Endometrial microvascular endothelial cells (primary cell): ENCODE measurements around the gene HAGHL. TPM values are rescaled to one million over a fixed set of nuclear protein-coding genes. Genes with fewer than 3 reads are reported as not detected.

Experiments used
- in situ Hi-C: cut with HindIII; loops from 2 replicates; pipeline ENCODE4 v1.10.0; 2017; ENCODE audit warnings: low sequenced_read_pairs, low pct_unique_long_range_greater_than_20kb; ENCODE audit errors: inconsistent ontology term
- total RNA-seq: library from RNA; depleted of rRNA; stranded (reverse); fragments of >200 nt; gene quantifications from one replicate; pipeline ENCODE4 v1.2.3, GENCODE V29; 2015; ENCODE audit errors: inconsistent ontology term

Gene HAGHL
- total RNA-seq, 1 donor from 2014 or later: not detected

DNA sequence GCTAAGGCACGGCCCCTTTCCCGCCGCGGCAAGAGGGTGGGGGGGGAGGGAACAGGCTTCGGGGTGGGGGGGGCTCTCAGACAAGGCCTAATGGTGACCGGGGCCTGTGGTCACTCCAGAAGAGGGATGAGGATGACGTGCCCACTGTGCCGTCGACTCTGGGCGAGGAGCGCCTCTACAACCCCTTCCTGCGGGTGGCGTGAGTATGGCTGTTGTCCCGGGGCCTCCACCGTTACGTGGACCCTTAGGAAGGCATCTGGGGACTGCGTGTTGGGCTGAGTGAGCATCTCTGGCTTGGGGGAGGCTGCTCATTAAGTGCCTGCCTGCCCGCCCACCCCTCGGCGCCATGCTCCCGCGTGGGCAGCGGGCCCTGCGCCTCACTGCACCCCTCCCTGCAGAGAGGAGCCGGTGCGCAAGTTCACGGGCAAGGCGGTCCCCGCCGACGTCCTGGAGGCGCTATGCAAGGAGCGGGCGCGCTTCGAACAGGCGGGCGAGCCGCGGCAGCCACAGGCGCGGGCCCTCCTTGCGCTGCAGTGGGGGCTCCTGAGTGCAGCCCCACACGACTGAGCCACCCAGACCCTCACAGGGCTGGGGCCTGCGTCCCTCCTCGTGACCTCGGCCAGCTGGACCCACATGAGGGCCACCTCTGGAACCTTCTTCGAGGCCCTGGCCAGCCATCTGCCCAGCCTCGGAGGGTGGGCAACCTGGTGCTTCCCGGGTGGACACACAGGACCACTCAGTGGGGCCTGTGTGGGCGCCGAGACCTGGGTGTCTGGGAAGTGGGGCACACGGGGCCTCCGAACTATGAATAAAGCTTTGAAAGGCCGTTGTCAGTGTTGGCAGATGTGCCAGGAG lies 2.2 kb downstream of the HAGHL start:
- in situ Hi-C loops: no loop called here

DNA sequence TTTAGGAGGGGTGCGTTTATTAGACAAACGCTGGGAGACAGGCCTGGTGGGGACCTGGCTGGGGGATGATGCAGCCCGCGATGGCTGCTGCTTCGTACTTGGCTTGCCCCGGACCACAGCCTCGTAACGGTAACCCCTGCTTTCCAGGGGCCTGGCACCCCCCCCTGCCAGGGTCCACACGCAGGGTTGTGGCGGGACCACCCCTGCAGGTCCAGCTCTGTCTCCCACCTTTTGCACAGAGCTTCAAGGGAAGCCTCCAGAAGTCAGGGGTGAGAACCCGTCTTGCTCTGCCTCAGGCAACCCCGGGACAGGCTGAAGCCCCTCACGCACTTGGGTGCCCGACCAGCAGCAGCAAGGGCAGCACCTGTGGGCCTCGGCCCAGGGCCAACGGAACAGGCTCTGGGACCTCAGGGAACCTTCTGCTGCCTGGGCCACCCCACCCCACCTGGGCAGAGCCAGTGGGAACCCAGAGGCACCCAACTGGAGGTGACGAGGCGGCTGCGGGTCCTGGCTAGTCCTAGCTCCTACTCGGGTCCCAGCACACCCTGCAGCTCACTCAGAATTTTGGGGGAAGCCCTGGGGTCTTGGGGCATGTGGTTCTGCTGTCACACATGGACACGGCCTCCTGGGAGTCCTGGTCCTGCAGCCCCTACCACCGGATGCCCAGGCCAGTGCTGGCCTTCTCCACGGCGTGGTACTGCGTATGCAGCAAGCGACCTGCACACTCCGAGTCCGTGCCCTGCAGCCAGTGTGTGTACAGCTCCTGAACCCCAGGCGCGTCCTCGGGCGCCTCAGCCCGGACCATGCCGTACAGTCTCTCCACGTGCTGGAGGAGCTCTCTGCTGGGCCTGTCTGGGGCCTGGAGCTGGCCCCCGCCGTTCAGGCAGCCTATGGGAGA lies 3.1 kb downstream of the HAGHL start:
- in situ Hi-C loops: no loop called here

DNA sequence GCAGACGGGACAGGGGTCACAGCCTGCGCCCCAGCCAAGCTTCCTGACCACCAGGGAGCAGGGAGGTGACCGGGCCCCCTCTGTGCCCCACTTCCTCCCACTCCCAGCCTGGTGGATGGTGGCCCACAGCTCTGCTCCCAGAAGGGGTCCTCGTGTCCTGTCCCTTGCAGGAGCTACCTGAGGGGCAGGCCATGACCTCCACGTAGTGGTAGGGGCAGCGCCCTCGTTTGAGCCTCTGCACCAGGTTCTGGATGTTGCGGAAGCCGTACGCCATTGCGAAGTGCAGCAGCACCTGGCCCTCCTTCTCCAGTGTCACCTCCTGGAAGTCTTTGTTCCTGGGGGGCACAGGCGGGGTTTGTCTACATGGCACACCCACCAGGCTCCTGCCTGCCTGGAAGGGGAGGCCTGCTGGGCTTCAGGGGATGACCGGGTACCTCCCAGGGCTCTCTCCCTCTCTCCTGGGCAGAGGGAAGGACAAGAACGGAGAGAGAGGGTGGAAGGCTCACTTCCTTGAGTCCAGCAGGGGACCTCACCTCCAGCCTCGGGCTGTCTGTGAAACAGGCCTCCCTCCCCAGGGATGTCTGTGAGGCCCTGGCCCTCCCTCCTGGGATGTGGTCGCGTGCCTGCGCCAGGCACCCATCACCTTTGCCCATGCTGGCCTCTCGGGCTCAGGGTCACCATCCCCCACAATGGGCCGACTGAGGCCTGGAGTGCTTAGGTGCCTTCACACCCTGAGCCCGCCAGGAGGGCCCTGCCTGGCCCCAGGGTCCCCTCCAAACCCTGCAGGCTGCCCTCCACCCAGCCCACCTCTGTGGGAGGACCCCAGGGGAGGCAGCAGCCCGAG lies 4.0 kb downstream of the HAGHL start:
- in situ Hi-C loops: no loop called here

DNA sequence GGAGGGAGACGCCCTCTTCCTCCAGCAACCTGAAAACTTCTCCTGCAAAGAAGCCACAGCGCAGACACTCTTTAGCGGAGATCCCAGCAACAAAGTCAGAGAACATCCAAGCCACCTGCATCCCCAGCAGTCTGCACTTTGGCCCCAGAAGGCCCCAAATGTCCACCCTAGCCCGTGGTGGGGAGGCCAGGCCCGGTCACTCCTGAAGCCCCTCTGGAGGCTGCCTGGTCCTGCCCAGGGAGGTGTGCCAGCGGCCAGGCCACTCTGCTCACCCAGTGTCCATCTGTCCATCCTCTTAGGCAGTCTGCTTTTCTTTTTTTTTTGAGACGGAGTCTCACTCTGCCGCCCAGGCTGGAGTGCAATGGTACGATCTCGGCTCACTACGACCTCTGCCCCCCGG lies 5.4 kb downstream of the HAGHL start:
- in situ Hi-C loops: no loop called here

DNA sequence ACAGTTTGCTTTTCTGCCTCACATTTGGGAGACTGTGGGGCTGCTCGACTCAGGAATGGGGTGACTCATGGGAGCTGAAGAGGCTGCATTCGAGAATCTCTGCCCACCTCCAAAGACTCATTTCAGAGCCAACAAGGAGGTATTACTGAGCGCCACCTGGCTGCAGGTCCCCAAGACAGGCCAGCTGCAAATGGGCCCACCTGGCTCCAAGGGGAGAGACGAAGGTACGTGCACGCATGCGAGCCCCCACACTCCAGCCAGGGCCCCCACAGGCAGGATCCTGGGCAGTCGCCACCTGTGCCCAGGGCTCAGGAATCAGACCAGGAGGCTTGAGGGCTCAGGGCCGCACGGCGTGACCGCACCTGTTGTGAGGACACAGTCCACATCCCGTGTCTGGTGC lies 6.0 kb downstream of the HAGHL start:
- in situ Hi-C loops: no loop called here

DNA sequence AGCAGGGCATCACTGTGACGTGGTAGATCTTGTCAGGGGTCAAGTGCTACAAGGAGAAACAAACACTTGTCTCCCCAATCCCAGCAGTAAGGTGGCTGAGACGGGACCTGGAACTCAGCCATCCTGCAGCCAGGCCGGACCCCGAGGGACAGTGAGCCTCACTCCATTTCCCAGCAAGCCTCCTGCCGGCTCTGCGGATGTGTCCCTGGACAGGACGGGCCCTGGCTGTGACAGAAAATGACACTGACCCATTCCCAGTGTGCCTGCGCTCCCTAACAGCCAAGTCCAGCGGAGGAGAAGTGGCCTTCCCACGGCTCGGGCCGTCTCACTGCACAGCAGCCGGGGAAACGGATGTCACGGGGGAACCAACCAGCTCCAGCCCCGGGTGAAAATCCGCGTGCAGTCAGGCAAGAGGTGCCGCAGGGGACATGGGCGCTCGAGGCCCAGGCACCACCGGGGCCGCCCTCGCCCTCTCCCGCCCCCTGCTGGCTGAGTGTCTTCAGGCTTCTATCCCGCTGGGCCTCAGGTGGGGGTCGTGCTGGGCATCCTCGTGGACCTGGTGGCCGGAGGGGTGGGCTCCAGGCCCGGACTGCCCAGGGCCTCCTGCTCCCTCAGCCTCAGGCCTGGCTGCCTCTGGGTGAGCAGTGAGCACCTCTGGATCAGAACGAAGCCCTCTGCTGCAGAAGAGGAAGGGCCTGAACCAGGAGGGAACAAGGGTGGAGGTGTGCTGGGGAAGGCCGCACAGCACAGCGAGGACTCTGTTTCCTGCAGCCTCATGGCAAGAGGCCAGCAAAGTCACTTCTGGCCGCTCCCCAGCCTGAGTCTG lies 6.7 kb downstream of the HAGHL start:
- in situ Hi-C loops: no loop called here

DNA sequence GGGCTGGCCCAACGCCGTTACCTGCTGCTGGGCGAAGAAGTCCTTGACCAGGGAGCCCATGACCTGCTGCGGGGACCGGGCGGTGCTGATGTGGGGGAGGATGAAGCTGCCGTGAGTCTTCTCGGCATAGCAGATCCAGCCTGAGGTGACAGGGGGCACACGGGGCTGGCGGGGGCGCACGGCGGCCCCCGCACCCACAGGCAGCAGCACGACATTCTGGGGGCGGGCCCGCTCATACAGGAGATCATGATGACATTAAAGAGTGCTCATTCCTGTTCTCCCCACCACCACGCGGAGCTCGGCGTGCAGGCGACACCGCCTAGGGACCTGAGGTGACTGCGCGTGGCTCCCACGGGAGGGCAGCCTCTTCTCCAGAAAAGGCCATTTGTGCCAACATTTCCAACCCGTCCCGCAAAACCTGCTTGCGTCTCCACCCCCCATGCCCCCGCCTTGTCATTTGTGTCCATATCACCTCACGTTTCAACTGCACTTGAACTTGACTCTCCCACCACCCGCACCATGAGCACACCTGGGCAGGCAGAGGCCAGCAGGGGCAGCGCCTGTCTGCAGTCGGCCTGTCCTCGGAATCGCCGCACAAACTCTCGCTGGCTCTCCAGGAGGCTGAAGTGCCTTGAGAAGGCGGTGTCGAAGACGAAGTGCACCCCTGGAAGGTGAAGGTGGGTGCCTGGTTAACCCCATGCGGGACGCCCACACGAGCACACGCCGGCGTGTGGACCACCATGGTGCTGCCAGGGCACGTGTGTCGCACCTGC lies 7.5 kb downstream of the HAGHL start:
- in situ Hi-C loops: no loop called here

DNA sequence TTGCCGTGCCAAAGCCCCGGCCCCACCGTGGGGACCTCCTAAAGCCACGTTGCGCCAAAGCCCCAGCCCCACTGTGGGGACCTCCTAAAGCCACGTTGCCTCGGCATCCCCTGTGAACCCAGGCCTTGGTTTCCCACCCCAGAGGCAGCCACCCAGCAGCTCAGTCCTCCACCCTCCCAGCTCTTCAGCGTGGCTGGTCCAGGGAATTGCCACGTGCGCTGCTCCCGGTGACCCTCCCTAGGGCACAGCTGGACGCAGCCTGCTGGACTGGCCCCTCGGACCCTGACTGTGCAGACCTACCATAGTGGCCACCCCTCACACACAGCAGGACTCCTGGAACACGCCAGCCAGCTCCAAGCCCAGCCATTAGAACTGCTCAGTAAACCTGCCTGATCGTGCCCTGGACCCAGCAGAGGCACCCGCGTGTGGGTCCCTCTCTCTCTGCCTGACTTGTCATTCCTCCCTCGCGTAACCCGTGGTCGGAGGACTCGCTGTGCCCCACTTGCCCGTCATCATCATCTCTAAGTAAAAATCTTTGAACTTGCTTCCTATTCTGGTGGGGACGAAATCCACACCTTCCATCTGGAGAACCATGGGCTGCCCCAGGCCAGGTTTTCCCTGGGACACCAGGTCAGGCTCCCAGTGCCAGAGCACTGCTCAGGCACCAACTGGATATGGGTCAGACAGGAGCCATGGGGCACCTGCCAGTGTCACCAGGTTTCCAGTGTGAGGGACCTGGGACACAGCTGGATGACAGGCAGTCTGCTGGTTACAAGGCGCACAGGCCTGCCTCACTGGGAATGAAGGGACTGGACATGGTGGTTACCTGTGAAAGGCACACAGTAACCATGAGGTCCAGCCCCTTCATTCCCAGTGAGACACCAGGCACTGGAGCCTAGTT lies 8.3 kb downstream of the HAGHL start:
- in situ Hi-C loops: no loop called here

DNA sequence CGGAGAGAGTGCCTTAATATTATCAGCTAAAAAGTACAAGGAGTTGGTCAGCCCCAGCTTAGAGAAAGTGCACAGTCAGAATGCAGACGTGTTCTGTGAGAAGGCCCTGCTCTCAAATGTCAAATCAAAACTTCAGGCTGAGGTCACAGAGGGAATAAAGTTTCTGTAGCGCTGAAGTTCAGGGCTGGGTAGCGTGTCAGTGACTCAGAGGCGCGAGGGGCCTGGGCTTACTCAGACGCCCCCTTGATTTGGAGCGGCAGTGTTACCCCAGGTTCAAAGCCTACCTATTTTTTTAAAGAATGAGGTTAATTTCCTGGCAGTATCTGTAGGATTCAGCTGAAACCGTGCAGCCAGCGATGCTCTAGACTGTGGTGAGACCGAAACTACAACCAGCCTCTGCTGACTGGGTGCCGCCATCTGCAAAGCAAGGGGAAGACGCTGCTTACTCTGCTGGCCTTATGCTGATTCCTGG lies 9.1 kb downstream of the HAGHL start:
- in situ Hi-C loops: no loop called here

DNA sequence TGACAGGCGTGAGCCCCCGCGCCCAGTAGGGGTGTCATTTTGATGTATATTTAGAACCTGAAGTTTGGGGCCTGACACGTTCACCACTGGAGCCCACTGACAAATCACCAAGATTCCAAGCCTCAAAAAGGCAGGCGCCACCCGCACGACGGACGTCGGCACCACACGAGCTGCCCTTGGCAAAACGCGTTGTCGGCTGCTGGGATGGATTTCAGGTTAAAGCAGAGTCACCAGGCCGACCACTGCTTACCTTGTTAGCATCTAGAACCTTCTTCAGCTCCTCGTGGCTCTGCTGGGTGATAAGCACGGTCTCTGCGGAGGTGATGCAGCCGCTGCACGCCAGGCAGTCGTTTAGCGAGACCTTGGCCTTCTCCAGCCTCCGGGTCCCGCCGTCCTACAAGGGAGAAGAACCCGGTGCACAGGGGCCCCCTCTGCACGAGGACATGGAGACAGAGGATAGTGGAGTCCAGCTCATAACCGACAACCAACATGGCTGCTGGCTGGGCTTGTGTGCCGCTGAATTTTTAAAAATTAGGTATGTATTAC lies 10.1 kb downstream of the HAGHL start:
- in situ Hi-C loops: no loop called here

DNA sequence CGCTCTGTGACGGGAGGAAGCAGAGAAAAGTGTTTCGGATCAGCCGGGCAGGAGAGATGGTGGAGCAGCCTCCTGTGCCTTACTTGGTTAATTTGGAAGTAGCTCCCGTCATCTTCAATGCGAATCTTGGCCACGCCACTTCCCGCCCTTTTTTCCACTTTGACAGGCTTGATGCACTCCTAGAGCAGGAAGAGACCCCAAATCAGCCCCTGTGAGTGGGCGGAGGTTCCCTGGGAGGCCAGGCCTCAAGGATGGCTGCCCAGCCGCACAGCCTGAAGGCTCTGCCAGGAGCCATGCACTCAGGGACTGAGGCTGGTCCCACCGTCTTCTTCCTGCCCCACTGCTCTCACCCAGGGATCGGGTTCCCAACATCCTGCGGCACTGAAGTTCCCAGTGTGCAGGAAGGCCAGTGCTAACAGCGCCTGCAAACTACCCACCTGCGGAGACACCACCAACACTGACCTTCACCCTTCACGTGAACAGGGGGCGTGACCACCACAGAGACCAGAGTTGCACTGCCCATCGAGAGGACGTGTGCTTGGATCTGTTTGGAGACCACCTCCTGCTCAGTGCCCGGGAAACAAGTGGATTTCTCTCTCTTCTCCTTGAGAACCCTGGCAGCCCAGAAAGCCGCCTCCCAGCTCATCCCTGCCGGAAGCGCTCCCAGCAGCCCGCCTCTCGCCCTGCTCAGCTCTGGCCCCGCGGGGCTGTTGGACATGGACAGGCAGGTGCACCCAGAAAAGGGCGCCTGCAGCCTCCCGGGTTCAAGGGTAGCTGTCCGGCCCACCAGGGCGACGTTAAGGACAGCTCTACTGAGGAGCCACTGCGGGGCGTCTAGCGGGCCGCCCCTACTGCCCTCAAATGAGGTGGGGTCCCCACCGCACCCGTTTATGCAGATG lies 12.9 kb downstream of the HAGHL start:
- in situ Hi-C loops: no loop called here

DNA sequence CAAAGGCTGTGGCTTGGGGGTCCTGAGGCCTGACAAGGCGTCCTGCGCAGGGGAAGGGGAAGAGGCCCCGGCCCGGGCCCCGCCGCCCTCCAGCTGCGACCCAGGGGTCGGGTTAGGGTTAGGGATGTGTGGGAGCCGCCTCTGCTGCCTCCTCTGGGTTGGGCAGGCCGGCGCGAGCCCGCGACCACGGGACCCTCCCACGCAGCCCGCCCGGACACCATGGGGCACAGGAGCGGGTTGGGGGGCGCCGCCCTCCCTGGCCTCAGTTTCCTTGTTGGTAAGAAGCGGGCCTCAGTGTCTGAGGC lies 13.5 kb downstream of the HAGHL start:
- in situ Hi-C loops: no loop called here

DNA sequence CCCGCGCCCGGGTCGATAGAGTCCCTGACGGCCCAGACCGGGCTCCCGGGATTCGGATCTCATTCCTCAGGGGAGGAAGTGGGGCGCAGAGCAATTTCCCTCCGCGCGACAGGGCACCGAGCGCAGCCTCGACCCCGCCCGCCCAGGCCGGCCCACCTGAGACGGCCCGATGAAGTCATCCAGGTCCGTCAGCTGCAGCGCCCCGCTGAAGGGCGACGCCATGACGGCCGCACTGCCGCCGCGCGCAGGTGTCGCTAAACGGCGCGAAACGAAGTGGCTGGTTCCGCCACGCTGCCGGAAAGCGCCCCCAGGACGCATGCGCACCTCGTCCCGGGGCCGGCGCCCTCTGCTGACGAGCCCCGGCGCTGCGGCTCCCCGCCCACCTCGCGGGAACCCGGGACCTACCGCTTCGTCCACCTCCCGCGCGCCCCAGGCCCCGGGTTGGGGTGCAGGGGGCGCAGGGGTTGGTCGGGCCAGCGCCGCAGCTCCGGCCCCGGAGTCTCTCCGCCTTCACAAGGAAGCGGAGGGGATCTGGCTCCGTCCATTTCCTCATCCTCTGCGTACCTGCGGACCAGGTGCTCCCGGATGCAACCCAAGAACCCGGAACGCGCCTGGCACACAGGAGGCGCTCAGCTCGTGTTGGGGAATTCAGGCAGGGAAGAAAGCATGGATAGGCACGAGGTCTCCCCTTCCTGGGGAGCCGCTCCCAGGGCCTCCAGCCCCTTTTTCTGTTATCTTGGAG lies 14.0 kb downstream of the HAGHL start, which contains the start of gene CIAO3:
CIAO3 (minus strand) TSS at position 234 of the 742 bp plus-strand sequence; CDS start at position 222, 12 bp downstream.
- in situ Hi-C loops: no loop called here

DNA sequence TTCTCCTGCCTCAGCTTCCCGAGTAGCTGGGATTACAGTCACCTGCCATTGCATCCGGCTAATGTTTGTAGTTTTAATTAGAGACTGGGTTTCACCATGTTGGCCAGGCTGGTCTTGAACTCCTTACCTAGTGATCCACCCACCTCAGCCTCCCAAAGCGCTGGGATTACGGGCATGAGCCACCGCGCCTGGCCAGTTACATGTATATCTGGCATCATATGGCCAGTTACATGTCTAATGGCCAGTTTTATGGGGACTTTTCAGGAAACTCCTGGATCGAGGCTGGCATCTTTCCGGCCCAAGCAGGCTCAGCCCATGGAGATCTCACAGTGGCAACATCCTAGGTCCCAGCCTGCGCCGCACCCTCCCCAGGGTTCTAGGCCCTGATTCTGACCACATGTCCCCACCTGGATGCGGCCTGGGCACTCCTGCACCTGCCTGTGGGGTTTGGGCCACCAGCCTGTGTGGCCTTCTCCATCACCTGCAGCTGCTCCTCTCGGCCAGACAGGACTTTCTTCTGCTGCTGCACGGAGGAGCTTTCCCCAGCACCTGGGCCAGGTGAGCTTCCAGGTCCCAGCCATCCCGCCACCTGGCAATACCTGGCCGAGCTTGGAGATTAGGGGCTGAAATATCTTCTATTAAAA lies 15.2 kb downstream of the HAGHL start:
- in situ Hi-C loops: no loop called here
